Nephron progenitor cell (in vitro differentiated cells): Measurements from ENCODE around the gene RNF213.
"Not testable (repeated sequence)": the region's sequence is repeated elsewhere in the genome, so short reads cannot be mapped to it uniquely, and the experiment has no call there.

Source experiments
- DNase-seq: peaks from one replicate; pipeline ENCODE4 v3.0.0; 2021
- H3K27ac Mint-ChIP-seq: 2 replicates; pipeline ENCODE4 v1.8.0; 2021; ENCODE audit warnings: mild to moderate bottlenecking, moderate library complexity, mixed read lengths
- H3K27me3 Mint-ChIP-seq: 2 replicates; pipeline ENCODE4 v1.8.0; 2021; ENCODE audit warnings: mild to moderate bottlenecking, low read depth, mixed read lengths; ENCODE audit not compliant: poor library complexity
- H3K36me3 Mint-ChIP-seq: 2 replicates; pipeline ENCODE4 v1.8.0; 2021; ENCODE audit warnings: low read depth, mixed read lengths
- H3K4me1 Mint-ChIP-seq: 2 replicates; pipeline ENCODE4 v1.8.0; 2021; ENCODE audit warnings: mixed read lengths
- H3K4me3 Mint-ChIP-seq: 2 replicates; pipeline ENCODE4 v1.8.0; 2021; ENCODE audit warnings: mild to moderate bottlenecking, moderate library complexity, mixed read lengths
- H3K9me3 Mint-ChIP-seq: 2 replicates; pipeline ENCODE4 v1.8.0; 2021; ENCODE audit warnings: mild to moderate bottlenecking, moderate library complexity, mixed read lengths
- TF ChIP-seq, protein P1 (sequence below): fragments of 200-600 bp; sonication (generic); IDR thresholded peaks from 2 replicates; pipeline ENCODE4 v1.5.0; 2021; ENCODE audit warnings: antibody characterized with exemption

The RNF213 gene

DNA sequence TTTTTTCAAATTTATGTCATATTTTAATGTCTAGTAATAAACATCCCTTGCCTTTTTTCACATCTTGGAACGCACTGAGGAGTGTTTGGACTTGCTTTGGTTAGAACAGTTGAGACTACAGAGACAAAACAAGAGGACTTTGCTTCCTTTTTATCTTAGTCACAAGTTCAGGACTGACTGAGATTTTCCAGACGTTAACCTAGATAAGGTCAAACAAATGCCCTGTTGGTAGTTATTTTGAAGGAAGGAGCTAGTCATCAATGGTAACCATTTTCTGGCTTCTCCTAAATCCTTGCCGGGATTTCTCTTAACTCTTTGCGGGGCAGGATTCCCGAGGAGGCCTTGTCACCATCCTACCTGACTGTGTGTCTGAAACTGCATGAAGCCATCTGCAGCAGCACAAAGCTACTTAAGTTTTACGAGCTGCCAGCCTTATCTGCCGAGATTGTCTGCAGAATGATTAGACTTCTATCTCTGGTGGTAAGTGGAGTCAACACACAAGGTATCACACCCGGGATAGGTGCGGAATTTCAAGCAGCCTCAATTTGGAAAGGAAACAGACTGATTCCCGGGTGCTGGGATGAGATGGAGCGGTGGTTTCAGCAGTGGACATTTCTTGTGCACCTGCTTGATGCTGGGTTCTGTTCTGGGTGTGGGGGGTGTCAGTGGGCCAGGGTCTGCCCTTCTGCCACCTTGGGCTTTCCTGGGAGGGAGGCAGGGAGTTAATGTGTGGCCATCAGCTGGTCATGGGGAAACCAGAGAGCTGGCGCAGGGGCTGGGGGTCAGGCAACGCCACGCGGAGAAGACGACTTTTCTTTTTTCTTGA, 48.3 kb downstream of the RNF213 start:
- TF ChIP-seq, protein P1, sequence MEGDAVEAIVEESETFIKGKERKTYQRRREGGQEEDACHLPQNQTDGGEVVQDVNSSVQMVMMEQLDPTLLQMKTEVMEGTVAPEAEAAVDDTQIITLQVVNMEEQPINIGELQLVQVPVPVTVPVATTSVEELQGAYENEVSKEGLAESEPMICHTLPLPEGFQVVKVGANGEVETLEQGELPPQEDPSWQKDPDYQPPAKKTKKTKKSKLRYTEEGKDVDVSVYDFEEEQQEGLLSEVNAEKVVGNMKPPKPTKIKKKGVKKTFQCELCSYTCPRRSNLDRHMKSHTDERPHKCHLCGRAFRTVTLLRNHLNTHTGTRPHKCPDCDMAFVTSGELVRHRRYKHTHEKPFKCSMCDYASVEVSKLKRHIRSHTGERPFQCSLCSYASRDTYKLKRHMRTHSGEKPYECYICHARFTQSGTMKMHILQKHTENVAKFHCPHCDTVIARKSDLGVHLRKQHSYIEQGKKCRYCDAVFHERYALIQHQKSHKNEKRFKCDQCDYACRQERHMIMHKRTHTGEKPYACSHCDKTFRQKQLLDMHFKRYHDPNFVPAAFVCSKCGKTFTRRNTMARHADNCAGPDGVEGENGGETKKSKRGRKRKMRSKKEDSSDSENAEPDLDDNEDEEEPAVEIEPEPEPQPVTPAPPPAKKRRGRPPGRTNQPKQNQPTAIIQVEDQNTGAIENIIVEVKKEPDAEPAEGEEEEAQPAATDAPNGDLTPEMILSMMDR: no peak
- peaks cover 75% of the 10 kb centered on the region for H3K36me3 Mint-ChIP-seq
- peaks cover 25% of the 10 kb centered on the region for H3K9me3 Mint-ChIP-seq
- no peak overlapping the region for H3K4me3 Mint-ChIP-seq
- peaks cover 14% of the 10 kb centered on the region for H3K4me1 Mint-ChIP-seq
- no peak overlapping the region for H3K27ac Mint-ChIP-seq
- peaks cover 6% of the 10 kb centered on the region for H3K27me3 Mint-ChIP-seq
- DNase-seq: no peak

DNA sequence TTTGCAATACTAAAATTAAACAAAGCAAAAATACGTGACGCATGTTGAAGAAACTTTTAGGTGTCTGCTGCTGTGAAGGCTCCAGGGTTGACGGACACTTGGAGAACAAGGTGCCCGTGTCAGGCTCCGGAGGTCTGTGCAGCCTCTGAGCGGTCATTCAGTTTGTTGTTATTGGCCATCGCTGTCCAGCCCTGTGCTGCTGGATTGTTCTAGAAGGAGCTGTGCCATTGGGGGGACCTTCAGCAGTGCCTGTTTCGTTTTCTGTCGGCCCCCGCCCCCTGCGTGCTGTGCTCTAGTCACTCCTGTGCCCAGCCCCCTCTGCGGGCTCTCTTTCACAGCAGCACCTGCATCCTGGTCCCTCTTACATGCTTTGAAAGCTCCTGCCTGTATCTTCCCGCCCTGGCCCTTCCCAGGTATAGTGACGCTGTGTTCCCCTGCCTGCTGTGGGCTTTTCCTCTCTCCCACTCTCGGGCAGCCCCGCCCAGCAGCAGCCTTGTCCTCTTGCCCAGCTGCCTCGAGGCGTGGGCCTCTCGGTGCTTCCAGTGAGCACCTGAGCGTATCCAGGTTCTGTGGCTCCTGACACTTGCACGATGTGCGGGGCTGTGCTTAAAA, 50.7 kb downstream of the RNF213 start:
- Mint-ChIP-seq H3K36me3 (peaks cover 56% of the 10 kb centered on the region), H3K4me1 (peaks cover 9% of the 10 kb centered on the region), H3K4me3 (no peak overlapping the region), H3K27ac (no peak overlapping the region), H3K9me3 (peaks cover 5% of the 10 kb centered on the region), H3K27me3 (no peaks in the 10 kb centered on the region)
- DNase-seq: no peak
- TF ChIP-seq, protein P1: no peak

DNA sequence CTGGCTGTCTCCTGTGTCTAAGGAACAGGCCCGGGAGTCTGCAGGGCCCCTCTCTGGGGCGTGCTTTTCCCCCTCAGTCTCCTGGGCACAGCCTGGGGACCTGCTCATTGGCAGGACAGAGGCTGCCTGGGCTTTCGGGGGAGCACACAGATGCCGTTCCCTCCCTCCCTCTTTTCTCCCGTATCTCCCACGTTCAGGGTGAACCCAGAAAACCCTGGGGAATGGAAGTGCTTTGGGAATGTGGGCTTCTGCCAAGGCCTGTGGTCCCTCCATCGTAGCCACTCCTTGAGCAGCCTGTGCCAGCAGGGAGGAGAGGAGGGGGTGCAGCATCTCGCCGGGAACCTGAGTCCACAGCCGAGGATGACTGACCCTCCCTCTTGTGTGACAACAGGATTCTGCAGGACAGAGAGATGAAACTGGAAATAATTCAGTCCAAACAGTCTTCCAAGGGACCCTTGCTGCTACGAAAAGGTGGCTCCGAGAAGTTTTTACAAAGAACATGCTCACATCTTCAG, 52.0 kb downstream of the RNF213 start:
- H3K9me3 Mint-ChIP-seq: no peaks in the 10 kb centered on the region
- TF ChIP-seq, protein P1: no peak
- H3K27me3 Mint-ChIP-seq: no peaks in the 10 kb centered on the region
- peaks cover 9% of the 10 kb centered on the region for H3K4me1 Mint-ChIP-seq
- no peak overlapping the region for H3K4me3 Mint-ChIP-seq
- DNase-seq: no peak
- H3K27ac Mint-ChIP-seq: no peak overlapping the region
- peaks cover 55% of the 10 kb centered on the region for H3K36me3 Mint-ChIP-seq

DNA sequence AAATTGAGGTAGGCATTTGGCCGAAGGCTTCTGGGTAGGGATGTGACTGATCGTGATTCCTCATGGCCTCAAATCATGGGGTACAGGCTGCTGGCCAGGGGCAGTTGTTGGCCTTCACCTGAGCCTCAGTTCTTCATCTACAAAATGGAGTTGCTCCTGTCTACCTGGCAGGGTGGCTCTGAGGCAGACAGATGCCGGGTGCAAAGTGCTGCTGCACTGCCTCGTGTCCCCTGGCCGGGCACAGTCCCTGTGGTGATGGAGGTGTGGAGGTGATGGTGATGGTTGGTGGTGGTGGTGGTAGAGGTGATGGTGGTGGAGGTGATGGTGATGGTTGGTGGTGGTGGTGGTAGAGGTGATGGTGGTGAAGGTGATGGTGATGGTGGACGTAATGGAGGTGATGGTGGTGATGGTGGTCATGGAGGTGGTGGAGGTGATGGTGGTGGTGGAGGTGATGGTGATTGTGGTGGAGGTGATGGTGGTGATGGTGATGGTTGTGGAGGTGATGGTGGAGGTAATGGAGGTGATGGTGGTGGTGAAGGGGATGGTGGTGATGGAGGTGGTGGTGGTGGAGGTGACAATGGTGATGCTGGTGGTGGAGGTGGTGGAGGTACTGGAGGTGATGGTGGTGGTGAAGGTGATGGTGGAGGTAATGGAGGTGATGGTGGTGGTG, 52.6 kb downstream of the RNF213 start:
- H3K27ac Mint-ChIP-seq: no peak overlapping the region
- DNase-seq: no peak
- TF ChIP-seq, protein P1: no peak
- H3K9me3 Mint-ChIP-seq: no peaks in the 10 kb centered on the region
- peaks cover 9% of the 10 kb centered on the region for H3K4me1 Mint-ChIP-seq
- H3K36me3 Mint-ChIP-seq: peaks cover 55% of the 10 kb centered on the region
- H3K27me3 Mint-ChIP-seq: no peaks in the 10 kb centered on the region
- H3K4me3 Mint-ChIP-seq: no peak overlapping the region

DNA sequence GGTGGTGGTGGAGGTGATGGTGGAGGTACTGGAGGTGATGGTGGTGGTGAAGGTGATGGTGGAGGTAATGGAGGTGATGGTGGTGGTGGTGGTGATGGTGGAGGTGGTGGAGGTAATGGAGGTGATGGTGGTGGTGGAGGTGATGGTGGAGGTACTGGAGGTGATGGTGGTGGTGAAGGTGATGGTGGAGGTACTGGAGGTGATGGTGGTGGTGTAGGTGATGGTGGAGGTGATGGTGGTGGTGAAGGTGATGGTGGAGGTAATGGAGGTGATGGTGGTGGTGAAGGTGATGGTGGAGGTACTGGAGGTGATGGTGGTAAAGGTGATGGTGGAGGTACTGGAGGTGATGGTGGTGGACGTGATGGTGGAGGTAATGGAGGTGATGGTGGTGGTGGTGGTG, 53.3 kb downstream of the RNF213 start:
- H3K4me1 Mint-ChIP-seq, H3K9me3 Mint-ChIP-seq, H3K27me3 Mint-ChIP-seq, DNase-seq, H3K4me3 Mint-ChIP-seq, H3K27ac Mint-ChIP-seq: not testable (repeated sequence)
- H3K36me3 Mint-ChIP-seq: peaks cover 54% of the 10 kb centered on the region

DNA sequence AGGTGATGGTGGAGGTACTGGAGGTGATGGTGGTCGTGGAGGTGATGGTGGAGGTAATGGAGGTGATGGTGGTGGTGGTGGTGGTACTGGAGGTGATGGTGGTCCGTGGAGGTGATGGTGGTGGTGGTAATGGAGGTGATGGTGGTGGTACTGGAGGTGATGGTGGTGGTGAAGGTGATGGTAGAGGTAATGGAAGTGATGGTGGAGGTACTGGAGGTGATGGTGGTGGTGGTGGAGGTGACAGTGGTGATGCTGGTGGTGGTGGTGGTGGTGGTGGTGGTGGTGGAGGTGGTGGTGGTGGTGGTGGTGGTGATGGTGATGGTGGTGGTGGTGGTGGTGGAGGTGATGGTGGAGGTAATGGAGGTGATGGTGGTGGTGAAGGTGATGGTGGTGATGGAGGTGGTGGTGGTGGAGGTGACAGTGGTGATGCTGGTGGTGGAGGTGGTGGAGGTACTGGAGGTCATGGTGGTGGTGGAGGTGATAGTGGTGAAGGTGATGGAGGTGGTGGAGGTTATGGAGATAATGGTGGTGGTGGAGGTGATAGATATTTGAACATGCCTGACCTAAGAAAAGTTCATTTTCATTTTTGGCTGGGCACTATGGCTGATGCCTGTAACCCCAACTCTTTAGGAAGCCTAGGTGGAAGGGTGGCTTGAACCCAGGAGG, 55.0 kb downstream of the RNF213 start:
- H3K4me3 Mint-ChIP-seq: no peak overlapping the region
- H3K27me3 Mint-ChIP-seq: no peaks in the 10 kb centered on the region
- peak overlapping the region; percentile 85 for H3K27ac Mint-ChIP-seq
- peaks cover 4% of the 10 kb centered on the region for H3K4me1 Mint-ChIP-seq
- H3K9me3 Mint-ChIP-seq: no peaks in the 10 kb centered on the region
- TF ChIP-seq, protein P1: no peak
- no peak for DNase-seq
- peaks cover 54% of the 10 kb centered on the region for H3K36me3 Mint-ChIP-seq
